HG02840 (cell line): ENCODE results near the gene FOSL2.

Experiments used
- ATAC-seq: cut with Tn5 transposase; IDR thresholded peaks from one replicate; pipeline ENCODE4 v1.9.1; 2021; ENCODE audit warnings: mild to moderate bottlenecking, moderate library complexity, moderate number of reproducible peaks; ENCODE audit not compliant: unreplicated experiment, low FRiP score

FOSL2 gene

DNA sequence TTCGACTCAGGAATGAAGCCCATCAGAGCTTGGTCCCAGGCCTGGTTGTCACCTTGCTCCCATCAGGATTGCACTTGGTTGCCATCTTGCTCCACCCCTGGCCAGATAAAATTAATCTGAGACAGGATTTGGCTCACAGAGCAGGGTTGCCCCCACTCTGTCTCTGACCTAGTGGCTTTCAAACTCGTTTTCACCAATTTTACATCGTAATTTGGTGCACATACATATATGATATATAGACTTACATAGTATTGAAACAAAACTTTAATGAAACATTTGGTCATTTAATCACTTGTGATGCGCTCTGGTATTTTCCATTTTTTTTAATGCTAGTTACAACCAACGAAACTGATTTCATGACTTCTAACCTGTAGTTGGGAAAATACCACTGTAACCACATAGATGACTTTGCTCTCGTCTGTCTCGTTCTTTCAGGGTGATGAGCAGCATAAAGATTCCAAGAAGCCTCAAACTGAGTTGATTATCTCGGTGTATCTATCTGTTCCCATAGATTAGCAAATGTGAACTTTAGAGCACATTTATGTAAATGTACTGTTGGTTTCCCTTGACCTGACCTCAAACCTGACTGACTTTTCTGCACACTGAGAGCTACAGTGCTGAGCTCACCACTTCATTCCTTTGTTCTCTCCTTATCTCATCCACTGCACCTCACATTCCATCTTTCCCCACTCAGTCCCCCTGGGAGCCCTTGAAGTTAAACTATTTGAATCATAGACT lies 72.7 kb downstream of the FOSL2 start:
- ATAC-seq = no peak
